GM21447 (cell line): ENCODE measurements around the gene ZRSR2.

Source experiments
- ATAC-seq: cut with Tn5 transposase; IDR thresholded peaks from one replicate; pipeline ENCODE4 v1.9.1; 2021; ENCODE audit not compliant: unreplicated experiment

ZRSR2 gene

GRCh38 chrX:15849555-15849954 lies 59.3 kb downstream of the ZRSR2 start:
- ATAC-seq, result no peak

DNA sequence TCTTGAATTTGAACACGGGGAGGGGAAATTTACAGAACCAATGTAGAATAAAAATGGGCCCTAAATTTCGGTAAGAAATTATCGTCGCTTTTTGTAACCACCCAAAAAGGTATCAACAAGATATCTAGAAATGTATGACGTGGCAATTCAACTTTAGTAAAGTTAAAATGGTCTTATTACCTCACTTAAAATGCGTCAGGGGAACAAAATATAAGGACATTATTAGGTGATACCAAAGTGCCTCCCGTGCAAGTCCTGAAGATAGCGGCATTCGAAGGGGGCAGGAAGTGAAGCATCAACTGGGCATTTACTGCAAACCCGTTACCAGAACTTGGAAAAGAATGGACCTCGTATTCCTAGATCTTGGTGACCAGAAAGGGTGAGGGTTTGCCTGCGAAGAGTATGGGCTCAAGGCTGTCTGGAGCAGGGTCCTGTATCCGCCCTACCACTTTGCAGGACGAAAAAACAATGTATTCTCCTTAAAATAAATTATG lies 63.3 kb downstream of the ZRSR2 start:
- no peak for ATAC-seq

DNA sequence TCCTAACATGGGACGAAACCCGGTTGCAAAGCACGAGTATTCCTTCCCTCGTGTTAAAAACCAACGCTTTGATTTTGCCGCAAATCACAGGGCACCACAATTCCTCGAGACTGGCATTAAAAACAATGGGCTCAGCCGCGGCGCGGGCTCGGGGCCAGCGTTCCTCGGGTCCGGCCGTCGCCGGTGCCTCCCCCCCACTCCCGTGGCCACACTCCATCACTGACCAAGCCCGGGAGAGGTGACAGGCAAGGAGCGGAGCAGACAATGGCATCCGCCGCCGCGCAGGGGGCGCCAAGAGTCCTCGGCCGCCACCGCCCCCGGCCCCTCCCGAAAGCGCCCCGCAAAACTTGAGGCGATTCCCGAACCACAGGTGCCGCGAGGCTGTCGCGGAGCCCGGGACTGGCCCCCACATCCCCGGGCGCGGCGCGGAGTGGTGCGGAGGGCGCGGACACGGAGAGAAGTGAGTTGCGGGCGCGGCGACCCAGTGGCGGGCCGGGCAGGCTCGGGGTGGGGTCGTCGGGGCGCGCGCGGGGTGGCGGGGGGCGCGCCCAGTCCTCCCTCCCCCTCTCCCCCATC lies 63.9 kb downstream of the ZRSR2 start:
- peak; percentile 42 for ATAC-seq

GRCh38 chrX:15854712-15855567 lies 64.7 kb downstream of the ZRSR2 start, which contains the start of gene AP1S2:
AP1S2 (minus strand) TSS chrX:15854813; CDS start chrX:15852524, 2,289 bp downstream.
- peak; percentile 88 for ATAC-seq

DNA sequence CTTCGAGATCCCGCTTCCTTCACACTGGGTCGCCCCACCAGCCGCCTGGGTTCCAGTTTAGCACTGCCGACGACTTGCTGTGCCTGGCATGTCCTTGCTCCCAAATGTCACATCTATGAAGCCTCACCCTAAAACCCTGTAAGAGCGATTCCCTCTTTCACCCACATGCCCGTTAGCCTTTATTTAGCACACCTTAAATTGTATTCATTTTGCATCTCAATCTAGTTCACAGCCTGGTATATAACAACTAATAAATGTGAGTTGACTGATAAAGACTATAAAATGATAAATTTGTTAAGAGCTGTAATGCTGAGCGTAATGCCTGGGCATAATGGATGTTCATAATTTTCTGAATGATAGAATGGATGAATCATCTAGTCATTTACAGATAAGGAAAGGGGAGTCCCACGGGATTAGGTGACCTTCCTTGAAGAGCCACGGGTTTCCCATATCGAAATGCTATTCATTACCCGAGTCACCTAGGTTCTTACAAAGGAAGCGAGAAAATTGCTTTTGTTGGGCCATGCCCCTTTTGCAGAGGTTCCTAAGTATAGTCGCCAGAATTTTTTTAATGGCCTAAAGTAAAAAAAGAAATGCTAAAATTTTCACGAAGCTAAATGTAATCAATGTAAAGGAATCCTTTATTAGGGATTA lies 65.4 kb downstream of the ZRSR2 start:
- no peak for ATAC-seq

DNA sequence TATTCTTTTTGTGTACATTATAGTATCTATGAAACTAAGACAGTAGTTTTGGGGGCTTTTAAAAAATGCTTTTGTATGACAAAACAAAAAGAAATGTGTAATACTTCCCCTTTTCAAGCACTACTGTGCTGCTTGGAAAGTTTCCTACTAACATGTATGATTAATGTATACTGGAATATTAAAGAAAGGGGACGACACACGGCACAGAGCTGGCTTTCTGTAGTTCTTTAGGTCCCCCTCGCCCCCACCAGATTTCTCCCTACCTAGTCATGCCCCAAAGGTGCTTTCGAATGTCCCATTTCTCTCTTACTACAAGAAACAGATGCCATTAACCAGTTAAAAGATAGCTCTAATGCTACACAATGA lies 65.9 kb downstream of the ZRSR2 start:
- ATAC-seq, result no peak

DNA sequence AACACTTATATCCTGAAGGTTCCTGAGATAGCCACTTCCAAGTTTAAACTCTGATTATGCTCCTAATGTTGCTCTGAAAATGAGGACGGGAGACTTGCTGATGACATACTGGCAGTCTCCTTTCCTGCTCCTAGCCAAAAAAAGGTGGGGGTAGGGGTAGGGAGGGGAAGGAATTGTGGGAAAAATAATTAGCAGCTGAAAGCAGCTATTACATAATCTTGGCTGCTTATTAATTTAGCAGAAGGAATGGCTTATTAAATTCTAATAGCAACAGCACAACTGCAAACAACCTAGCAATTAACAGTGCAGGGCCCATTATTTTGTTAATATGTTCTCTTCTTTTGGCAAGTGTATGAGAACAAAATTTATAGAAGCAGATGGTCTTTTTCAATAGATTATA lies 66.4 kb downstream of the ZRSR2 start:
- ATAC-seq, result no peak

- no peak for ATAC-seq
Observed at GRCh38 chrX:15858051-15858450, 67.8 kb downstream of the ZRSR2 start.

DNA sequence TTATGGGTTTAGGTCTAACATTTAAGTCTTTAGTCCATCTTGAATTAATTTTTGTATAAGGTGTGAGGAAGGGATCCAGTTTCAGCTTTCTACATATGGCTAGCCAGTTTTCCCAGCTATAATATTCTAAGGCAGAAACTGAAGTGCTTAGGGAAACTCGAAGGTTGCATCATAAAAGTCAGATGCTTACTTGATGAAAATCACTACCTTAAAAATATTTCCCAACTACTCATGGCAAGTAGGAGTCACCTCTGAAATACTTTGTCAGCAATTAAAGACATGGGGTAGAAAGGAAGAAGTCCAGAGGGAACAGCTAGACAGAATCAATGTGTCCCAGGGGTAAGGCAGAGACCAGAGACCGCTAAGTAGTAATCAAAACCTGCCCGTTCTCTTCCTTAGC lies 70.6 kb downstream of the ZRSR2 start:
- no peak for ATAC-seq

GRCh38 chrX:15864023-15864422 lies 73.7 kb downstream of the ZRSR2 start:
- no peak for ATAC-seq

DNA sequence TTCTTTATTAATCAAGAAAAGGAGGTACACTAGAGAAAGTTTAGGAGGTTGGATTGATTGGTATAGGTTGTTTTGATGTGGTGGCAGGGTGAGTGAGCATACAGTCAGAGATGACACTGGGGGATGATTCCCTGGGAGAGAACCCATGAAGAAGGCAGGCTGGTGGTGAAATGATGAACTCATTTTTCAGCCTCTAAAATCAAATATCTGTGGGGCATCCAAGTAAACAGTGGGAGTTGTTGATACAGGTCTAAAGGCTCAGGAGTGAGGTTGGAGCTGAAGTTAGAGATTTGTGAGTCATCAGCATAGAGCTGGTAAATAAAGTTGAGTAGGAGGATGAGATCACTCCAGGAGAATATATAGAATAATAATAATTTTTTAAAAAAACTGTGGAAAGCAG lies 74.3 kb downstream of the ZRSR2 start:
- no peak for ATAC-seq

DNA sequence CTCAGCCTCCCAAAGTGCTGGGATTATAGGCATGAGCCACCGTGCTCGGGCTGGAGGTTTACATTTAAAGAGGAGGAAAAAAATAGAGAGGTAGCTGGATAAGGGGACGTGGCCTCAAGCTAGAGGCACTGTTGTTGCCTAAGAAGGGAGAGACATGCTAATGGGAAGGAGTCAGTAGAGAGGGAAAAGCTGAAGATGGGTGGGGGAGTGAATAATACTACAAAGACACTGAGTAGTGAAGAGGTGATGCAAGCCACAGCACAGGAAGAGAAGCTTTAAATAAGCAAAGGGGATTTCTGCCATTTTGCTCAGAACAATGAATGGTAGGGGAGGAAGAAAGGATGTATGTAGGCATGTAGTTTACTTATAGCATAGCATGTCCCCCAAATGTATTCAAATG lies 75.9 kb downstream of the ZRSR2 start:
- no peak for ATAC-seq

DNA sequence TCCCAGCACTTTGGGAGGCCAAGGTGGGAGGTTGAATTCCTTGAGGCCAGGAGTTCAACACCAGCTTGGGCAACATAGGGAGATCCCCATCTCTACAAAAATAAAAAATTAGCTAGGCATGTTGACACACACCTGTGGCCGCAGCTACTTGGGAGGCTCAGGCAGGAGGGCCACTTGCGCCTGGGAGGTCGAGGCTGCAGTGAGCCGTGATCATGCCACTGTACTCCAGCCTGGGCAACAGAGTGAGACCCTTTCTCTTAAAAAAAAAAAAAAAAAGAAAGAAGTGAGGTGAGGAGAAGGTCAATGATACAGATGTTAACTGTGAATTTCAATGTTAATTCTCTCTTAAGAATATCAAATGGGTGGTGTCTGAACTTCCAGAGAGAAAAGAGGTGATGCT lies 79.4 kb downstream of the ZRSR2 start:
- ATAC-seq, result no peak

DNA sequence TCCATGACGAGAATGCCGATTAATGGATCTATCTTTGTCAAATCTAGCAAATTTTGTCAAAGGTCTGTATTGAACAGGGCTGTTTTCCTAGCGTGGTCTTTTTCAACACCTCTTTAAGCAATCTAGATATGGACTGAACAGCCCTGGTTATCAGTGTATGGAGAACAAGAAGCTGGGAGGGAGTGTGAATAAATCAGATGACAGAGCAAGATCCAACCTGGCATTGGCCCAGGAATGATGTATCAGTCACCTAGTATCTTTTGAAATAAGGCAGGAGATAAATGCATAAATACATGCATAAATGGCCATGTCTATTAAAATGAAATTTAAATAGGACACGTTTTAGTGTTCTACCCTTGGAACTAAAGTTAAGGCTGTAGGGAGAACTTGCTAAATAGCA lies 80.0 kb downstream of the ZRSR2 start:
- ATAC-seq, result no peak
